Lower lobe of right lung (tissue), 2 donors: Measurements from ENCODE around the gene TOR1B. TPM values are rescaled to one million over a fixed set of nuclear protein-coding genes. Genes with fewer than 3 reads are reported as not detected.
A peak's percentile ranks its signal among the peaks of the same experiment; 100 is the strongest.

Experiments
- ATAC-seq, 2 donors: fragments of 200-7000 bp; cut with Tn5 transposase; one replicate each; pipeline ENCODE4 v1.9.1; 2020 to 2022; ENCODE audit warnings: mild to moderate bottlenecking in 2 of 2, moderate library complexity in 2 of 2
- DNase-seq: peaks from one replicate; pipeline ENCODE4 v3.0.0-alpha.2; 2020
- H3K27ac ChIP-seq: fragments of 200-600 bp; one replicate; pipeline ENCODE4 v1.8.0; 2022
- H3K27me3 ChIP-seq: fragments of 200-600 bp; one replicate; pipeline ENCODE4 v1.8.0; 2022; ENCODE audit warnings: low read depth
- H3K36me3 ChIP-seq: fragments of 200-600 bp; one replicate; pipeline ENCODE4 v1.8.0; 2022; ENCODE audit warnings: mild to moderate bottlenecking
- H3K4me1 ChIP-seq: fragments of 200-600 bp; one replicate; pipeline ENCODE4 v1.8.0; 2022
- H3K4me3 ChIP-seq: fragments of 200-600 bp; one replicate; pipeline ENCODE4 v1.8.0; 2022; ENCODE audit warnings: mild to moderate bottlenecking
- H3K9me3 ChIP-seq: fragments of 200-600 bp; one replicate; pipeline ENCODE4 v1.8.0; 2022
- CTCF ChIP-seq: fragments of 200-600 bp; IDR thresholded peaks from one replicate; pipeline ENCODE4 v1.8.0; 2022; ENCODE audit warnings: antibody characterized with exemption, mild to moderate bottlenecking
- intact Hi-C: fragments of 100-400 bp; cut with DNase I; formaldehyde crosslinking; loops from one replicate; pipeline ENCODE4 v1.11.0; 2022
- total RNA-seq: library from RNA; stranded (reverse); fragmentation: NEBNext Ultra II Directional; extraction: Animal tissue kit (Norgen Biotek cat#: 25700); gene quantifications from one replicate; pipeline ENCODE4 v1.2.1, GENCODE V29; 2021
- donor health status: DM: no; HTN: yes; CAD: no; lungs with severe emphysema.

TOR1B gene
- total RNA-seq, 1 donor from 2014 or later, result 34.9 TPM

GRCh38 chr9:129765764-129766317, 37.1 kb upstream of the TOR1B start:
- Histone ChIP-seq H3K27me3 (no peaks in the 10 kb centered on the region), H3K9me3 (no peaks in the 10 kb centered on the region), H3K4me3 (no peak overlapping the region), H3K4me1 (peaks cover 12% of the 10 kb centered on the region), H3K27ac (no peak overlapping the region), H3K36me3 (no peaks in the 10 kb centered on the region)
- intact Hi-C loops, result no loop called here
- ATAC-seq (no peak), DNase-seq (no peak)
- no peak for TF ChIP-seq CTCF

- Histone ChIP-seq H3K4me1 (peaks cover 2% of the 10 kb centered on the region), H3K4me3 (no peak overlapping the region), H3K9me3 (no peaks in the 10 kb centered on the region), H3K27ac (no peak overlapping the region), H3K27me3 (no peaks in the 10 kb centered on the region), H3K36me3 (no peaks in the 10 kb centered on the region)
- no peak for ATAC-seq
- intact Hi-C loops, result no loop called here
- TF ChIP-seq CTCF, result no peak
- no peak for DNase-seq
These were observed 34.5 kb upstream of the TOR1B start for GRCh38 chr9:129768486-129768885.

- no peak overlapping the region for H3K27ac ChIP-seq
- no peaks in the 10 kb centered on the region for H3K9me3 ChIP-seq
- no peaks in the 10 kb centered on the region for H3K4me1 ChIP-seq
- TF ChIP-seq CTCF, result no peak
- intact Hi-C loops, result no loop called here
- ATAC-seq, result no peak
- no peaks in the 10 kb centered on the region for H3K36me3 ChIP-seq
- no peak overlapping the region for H3K4me3 ChIP-seq
- DNase-seq, result no peak
- H3K27me3 ChIP-seq, result no peaks in the 10 kb centered on the region
These were observed 33.3 kb upstream of the TOR1B start for GRCh38 chr9:129769669-129770068.

GRCh38 chr9:129770741-129771140, 32.2 kb upstream of the TOR1B start:
- DNase-seq (no peak), ATAC-seq (no peak)
- no peaks in the 10 kb centered on the region for H3K9me3 ChIP-seq
- TF ChIP-seq CTCF, result no peak
- no peak overlapping the region for H3K27ac ChIP-seq
- H3K4me3 ChIP-seq, result no peak overlapping the region
- no peaks in the 10 kb centered on the region for H3K4me1 ChIP-seq
- H3K27me3 ChIP-seq, result no peaks in the 10 kb centered on the region
- intact Hi-C loops, result no loop called here
- no peaks in the 10 kb centered on the region for H3K36me3 ChIP-seq

- Histone ChIP-seq H3K4me3 (no peak overlapping the region), H3K27ac (no peak overlapping the region), H3K36me3 (no peaks in the 10 kb centered on the region), H3K27me3 (no peaks in the 10 kb centered on the region), H3K9me3 (no peaks in the 10 kb centered on the region), H3K4me1 (peaks cover 18% of the 10 kb centered on the region)
- no peak for TF ChIP-seq CTCF
- intact Hi-C loops, result no loop called here
- ATAC-seq, result peak; percentile 67 to 69
- DNase-seq, result peak; percentile 76
These were observed 29.5 kb upstream of the TOR1B start for GRCh38 chr9:129773262-129774048.
